Stimulated activated CD4-positive, alpha-beta T cell treated with anti-CD3 and anti-CD28 coated beads, Interleukin-2, amount 100 ng/mL, for 24 hours (primary cell): Measurements from ENCODE around the gene RFX7.
"Not testable (repeated sequence)": the region's sequence is repeated elsewhere in the genome, so short reads cannot be mapped to it uniquely, and the experiment has no call there.

ENCODE experiments used
- DNase-seq, 2 donors: peaks; one replicate each; pipeline ENCODE4 v3.0.0-alpha.2; 2020

RFX7 gene

DNA sequence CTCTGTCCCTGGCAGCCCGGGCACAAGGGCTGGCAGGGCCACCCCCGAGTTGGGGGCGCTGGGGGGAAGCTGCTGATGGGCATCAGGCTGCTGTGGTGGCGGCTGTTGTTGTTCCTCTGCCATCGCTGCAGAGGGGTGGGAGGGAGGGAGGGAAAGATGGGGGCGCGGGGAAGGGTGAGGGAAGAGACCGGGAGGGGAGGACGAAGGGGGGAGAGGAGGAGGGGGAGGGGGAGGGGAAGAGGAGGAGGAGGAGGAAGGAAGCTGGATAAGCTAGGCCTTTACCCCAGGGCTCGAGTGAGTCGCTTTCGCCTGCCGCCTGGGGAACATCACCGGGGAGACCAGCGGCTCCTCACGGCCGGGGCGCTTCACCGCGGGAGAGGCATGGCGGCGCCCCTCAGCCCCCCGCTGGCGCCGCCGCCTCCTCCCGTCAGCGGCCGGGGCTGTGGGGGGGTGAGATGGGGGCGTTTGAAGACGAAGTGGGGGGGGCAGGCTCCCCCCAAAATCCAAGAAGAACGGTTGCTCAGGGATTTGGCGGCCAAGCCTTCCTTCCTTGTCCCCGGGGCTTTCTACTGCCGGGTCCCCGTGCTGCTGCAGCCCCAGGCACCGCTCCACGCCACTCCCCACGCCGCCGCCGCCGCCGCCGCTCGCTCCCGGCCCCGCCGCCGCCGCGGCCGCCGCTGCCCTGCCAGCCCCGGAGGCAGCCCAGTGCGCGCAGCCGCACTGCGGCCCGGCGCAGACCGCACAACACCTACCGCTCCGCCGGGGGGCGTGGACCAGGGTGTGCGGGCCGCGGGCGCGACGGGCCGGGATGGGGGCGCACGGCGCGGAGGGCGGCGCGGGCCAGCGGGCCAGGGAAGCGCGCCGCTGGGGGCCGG is at the start of gene RFX7:
Gene RFX7, minus strand, starts transcription at position 717 of the 875 bp plus-strand sequence. Its CDS starts 594 bp downstream, at position 123.
- peak; percentile 79 to 81 for DNase-seq

DNA sequence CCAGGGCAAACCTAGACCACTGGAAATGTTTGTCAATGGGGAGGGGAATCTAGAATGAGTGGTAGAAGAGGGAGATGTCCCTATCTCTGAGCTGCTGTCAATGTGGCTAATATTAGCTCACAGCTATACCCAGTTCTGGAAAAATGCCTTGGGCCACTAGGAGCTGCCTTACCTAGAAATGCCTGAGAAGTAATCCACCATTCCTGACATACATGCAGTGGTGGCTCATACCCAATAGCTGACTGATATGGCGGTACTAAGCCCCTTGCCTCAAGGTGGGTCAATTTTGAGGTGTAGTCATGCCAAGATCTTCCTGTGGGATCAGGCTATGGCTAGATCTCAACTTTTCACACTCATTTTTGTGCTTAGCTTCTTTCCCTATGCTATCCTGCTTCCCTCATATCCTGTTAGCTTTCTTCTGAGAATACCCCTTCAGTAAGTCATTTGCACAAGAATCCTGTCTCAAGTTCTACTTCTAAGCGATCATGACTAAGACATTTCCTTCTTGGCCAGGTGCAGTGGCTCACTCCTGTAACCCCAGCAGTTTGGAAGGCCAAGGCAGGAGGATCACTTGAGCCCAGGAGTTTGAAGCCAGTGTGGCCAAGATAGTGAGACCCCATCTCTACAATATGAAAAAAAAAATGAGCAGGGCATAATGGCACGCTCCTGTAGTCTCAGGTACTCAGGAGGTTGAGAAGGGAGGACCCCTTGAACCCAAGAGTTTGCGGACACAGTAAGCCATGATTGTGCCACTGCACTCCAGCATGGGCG is 49.1 kb upstream of the RFX7 start:
- DNase-seq, result no peak

DNA sequence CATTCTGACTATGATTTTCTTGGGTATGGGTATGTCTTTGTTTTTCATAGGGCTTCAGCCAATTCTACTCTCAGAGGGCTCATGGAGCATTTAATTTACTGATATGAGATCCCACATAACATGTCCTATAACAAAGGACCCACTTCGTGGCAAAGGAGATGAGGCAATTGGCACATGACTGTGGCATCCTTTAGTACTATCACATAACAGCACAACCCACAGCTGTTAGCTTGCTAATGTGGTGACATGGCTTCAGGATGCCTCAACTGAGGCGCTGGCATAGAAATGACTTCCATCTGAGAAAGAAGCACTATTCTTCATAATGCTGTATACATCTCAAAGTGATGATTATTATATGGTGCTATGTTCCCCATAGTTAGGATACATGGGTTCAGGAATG is 48.1 kb upstream of the RFX7 start:
- no peak for DNase-seq

DNA sequence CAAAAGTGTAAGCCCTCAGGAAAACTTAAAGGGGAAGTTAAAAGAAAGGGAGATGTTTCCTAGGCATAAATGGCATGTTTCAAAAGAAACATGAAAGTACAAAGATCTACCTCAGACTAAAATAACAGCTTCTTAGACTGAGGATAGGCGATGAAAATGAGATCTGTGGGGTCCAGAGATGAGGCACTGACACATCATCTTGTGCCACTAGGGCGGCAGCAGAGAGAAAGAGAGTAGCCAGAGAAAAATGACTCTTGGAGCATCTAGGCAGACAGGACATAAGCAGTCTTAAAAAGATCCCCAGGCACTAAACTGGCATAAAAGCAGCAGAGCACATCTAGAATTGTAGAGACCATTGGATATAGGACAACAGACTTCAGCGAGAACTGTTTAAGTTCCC is 42.5 kb upstream of the RFX7 start:
- DNase-seq, result no peak

DNA sequence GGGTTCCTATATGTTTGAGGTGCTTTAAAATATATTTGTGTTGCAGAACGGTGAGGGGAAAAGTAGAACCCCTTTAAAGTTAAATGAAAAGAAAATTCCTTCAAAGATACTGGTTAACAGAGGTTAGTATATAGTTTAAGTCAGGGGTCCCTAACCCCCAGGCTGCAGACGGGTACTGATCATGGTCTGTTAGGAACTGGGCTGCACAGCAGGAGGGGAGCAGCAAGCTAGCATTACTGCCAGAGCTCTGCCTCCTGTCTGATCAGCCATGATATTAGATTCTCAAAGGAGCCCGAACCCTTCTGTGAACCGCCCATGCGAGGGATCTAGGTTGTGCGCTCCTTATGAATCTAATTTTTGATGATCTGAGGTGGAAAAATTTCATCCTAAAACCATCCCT is 37.5 kb upstream of the RFX7 start:
- no peak for DNase-seq

DNA sequence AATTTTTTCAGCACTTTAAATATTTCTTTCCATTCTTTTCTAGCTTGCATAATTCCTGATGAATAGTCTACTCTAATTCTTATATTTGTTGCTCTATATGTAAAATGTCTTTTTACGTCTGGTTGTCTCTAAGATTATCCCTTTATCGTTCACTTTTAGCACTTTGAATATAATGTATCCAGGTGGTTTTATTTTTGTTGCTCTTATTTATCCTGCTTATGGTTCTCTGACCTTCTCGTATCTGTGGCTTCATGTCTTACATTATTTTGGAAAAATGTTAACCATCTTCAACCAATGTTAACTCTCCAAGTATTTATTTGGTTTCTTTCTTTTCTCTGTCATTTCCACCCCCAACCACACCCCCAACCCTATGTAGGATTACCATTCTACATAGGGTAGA is 30.0 kb upstream of the RFX7 start:
- DNase-seq, result no peak

DNA sequence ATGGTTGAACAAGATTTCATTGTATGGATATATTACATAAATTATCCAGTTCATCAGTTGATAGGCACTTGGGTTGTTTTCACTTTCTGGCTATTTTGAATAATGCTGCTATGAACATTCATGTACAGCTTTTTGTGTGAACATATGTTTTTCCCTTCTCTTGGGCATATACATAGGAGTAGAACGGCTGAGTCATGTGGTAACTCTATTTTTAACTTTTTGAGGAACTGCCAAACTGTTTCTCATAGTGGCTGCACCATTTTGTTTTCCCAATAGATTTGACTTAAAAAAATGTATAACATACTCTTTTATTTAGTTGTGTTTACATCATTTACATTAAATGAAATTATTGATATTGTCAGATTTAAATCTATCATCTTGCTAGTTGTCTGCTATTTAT is 28.8 kb upstream of the RFX7 start:
- no peak for DNase-seq

DNA sequence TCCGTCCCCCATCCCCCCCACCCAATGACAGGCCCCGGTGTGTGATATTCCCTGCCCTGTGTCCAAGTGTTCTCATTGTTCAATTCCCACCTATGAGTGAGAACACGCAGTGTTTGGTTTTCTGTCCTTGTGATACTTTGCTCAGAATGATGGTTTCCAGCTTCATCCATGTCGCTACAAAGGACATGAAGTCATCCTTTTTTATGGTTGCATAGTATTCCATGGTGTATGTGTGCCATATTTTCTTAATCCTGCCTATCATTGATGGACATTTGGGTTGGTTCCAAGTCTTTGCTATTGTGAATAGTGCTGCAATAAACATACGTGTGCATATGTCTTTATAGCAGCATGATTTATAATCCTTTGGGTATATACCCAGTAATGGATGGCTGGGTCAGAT is 22.8 kb upstream of the RFX7 start:
- not testable (repeated sequence) for DNase-seq

DNA sequence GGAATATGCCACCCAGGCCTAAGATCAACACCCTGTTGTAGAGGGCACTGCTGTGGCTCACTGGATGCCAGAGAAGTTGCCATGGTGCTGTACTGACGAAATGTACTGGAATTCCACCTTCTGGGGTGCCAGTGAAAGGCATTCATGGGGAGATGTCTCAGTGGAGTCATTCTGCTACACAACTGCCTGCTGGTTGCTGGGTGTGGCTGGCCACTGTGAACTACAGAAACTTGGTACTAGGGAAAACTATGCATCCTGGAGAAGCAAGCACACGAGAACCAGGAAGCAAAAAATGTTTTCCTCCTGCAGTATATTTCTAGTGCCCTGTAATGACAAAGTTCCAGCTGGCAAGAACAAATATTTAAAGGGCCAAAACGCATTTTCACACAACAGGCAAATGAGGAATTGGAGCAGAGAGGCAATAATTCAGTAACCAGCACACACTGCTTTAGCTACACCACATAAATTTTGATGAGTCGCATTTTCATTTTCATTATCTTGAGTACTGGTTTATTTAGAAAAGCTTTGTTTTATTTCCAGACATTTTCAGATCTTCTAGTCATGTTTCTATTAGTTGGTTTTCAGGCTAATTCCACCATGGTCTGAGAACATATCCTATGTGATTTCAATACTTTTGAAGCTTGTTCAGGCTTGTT is 18.3 kb upstream of the RFX7 start:
- DNase-seq, result no peak

DNA sequence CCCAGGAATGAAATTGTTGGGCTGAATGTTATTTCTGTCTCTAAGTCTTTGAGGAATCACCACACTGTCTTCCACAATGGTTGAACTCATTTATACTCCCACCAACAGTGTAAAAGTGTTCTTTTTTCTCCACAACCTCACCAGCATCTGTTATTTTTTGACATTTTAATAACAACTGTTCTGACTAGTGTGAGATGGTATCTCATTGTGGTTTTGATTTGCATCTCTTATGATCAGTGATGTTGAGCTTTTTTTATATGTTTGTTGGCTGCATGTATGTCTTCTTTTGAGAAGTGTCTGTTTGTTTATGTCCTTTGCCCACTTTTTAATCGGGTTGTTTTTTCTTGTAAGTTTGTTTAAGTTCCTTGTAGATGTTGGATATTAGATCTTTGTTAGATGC is 13.6 kb upstream of the RFX7 start:
- not testable (repeated sequence) for DNase-seq

DNA sequence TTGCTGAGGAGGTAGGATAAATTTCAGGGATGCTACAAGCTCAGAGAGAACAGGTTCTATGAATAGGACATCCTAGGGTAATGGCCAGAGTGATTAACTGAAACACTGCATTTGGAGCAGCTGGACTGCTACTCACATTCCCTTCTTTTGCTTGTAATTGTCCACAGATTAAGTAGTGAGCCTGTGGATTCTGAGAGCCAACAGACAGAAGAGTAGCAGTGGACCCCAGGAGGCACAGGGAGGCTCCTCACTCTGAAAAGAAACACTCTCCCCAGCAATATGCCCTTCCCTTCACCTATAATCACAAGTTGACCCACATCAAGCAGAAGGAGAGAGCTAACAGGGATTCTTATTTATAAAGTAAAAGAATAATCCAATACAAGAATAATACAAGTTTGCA is 10.6 kb upstream of the RFX7 start:
- no peak for DNase-seq

DNA sequence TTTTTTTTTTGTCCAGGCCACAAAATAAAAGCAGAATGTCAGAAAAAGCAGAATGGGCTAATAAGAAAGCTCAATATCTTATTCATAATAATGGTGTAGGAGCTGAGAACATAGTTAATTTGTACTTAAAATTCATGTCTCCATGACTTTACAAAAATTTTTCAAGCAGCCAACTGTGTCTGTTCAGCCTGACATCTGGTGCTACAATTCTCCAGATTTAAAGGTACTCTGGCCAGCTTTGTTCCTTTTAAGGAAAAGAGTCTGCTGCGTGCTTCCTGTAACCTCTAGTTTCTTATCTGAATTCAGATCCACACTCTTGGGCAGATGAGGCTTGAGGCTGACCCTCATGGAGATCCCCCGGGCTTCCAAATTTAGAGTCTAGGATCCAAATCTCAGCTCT is 8.7 kb upstream of the RFX7 start:
- no peak for DNase-seq

DNA sequence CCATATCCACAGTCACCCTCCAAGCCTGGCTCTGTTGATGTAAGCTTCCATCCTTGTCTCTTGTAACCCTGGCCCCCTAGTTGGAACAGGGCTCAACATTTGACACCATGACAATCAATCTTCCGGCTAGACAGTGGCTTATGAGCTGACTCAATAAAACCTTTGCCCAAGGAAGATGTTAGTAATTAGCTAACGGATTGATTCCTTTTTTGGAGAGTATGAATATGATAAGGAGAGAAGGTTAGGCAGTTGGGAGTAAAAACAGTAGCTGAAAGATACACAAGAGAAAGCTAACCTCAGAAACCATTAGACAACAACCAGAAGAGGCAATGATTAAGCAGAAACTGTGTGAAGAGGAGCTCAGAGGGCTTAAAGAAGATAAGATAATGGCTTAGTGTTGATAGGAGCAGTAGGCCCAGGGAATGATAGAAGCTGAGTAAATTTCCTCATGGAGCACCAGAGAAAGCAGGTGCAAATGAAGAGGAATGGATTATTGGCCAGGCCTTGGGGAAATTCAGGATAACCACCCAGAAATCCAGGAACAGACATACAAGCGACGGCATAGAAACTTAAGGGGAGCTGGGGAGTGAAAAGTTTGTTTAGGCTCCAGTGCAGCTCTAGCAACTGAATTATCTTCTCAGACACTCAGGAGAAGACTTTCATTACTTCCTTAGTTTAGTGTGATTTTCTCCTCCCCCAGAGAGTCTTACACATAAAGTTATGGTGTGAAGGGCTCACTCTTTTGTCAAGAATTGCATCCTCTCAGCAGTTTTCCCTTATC is 7.8 kb upstream of the RFX7 start:
- no peak for DNase-seq

DNA sequence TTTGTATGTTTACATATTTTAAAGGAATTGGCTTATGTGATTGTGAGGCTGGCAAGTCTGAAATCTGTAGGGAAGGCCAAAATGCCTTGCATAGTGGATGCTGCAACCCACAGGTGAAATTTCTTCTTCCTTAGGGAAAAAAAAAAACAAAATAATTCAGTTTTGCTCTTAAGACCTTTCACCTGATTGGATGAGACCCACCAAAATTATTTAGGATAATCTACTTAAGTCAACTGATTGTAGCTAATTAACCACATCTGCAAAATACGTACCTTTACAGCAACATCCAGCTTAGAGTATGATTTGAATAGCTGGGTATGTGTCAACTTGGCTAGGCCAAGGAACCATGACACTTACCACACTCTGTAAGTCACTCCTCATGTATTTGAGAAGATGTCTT is 6.9 kb upstream of the RFX7 start:
- DNase-seq, result no peak

DNA sequence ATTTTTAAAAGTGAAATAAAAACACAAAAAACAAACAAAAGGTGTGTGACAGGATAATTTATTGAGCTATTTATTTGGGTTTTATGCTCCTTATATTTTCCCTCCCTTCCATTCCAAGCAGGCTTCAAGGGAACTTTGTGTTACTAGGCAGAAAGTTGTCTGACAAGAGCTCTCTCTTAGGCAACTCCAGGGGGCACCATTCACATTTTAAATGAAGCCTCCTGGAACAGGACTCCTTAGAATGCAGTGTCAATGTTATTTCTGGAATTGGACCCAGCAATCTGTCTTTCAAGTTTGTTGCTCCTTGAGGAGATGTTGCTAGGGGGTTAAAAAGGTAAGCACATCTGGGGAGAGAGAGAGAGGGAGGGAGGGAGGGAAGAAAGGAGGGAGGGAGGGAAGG is 5.4 kb upstream of the RFX7 start:
- no peak for DNase-seq

DNA sequence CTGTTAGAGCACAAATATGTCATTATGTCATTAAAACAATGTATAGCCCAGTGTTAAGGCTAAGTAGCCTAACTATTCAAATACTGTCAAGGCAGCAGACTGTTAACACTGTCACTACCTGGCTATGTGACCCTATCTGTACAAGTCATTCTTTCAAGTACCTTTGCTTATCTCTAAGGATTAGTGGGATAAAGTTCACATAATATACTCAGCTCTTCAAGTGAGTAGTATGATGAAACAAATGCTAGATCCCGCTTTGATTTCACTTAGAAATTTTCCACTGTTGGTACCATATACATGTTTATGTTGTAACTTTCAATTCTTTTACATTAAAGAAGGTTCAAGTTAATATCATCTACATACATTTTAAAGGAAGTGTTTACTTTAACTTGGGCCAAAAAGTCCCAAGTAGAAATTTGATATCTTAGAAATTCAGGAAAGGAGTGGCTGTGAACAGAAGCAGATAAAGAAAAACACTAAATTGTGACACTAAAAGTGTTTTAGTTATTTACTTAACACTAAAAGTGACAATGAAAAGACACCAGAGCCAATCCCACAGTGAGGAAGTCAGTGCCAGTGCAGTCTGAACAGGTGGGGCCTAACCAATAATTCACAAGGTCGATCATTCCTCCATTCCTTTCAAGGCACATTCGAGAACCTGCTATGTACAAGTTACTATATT is 4.8 kb upstream of the RFX7 start:
- DNase-seq, result no peak

DNA sequence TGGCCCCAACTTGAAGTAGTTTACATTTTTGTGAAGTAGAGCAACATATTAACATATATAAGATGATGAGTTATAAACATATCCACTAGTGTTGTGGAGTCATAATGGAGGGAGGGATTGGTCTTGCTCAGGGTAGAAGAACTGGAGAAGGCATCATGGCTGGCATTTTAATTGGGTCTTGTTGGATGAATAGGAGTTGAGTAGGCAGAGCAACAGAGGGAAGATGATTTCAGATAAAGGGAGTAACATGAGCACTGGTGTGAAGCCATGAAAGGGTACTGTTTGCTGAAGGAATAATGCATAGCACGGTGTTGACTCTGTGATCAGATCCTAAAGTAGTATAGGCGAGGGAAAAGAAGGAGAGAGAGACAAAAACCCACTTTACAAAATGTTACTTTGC is 3.6 kb upstream of the RFX7 start:
- DNase-seq, result no peak

DNA sequence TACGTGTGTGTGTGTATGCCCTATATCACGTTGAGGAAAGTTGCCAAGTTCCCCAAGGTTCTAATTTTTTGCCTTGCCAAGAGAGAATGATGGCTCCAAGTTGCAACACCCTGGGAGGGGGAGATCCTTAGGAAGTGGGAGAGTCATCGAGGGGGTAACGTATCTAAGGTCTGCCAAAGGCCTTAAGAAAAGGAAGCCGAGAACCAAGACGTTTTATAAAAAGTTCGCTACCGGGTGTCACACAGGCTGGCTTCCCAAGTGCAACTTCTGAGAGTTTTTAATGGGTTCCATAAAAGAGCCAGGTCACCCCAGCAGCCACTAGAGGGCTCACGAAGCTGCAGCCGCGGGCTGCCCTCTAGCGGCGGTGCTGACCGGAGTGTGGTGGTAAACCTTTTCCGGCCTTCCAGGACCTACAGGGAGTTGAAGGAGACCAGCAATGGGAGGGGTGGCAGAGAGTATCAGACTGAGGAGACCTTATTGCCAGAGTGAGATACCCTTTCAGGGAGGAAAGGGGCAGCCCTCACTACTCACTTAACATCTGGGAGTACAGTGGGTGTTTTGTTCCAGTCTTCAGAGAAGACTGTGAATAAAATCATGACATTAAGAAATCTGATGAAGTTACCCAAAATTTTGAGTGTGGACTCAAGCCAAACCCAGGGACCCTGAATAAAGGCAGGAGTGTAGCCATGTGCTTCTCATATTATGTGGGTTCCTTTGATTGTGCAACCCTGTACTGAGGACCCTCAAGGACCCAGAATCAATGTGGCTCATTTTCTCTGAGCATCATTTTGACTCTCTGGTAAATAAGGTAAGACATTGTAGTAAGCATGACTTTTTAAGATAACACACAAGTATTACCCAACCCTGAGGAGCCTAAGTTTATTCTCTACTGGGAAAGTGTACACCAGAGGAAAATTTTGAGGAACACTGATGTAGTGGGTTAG is 2.5 kb upstream of the RFX7 start:
- DNase-seq, result peak; percentile 89 to 91

DNA sequence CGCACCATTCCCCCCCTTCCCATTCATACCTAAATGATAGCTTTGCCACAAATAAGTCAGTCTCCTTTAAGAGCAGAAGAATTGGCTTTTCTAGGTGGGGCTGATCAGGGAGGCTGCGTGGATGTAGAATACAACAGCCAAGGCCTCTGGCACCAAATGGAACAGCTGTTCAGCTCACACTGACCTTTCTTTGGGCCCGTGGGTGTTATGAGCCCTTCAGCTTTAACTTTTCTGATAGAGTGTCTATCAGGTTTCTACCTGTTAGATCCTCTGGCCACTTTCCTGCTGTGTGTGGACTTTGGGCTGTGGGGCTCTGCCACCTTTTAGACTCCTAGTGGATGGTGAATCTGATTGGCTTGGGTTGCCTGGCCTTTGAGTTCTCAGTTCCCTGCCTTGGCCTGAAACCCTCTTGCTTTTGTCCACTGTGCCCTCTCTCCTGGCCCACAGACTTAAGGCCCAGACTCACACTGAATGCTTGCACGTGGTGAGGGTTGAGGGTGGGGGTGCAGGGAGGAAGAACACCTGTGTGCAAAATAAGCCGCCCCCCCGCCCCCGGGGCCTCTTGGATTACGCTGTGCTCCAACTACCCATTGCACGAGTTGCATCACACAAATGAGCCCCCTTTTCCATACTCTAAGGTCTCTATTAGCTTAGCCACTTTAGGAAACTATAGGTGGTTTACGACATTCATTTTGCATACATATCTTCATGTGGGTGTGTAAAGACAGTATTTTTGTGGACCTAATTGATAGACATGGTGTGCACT is 1.3 kb upstream of the RFX7 start:
- DNase-seq, result peak; percentile 53 to 58
